ENCODE data around the gene MBD2.
A peak's percentile ranks its signal among the peaks of the same experiment; 100 is the strongest.
"Not testable (repeated sequence)": the region's sequence is repeated elsewhere in the genome, so short reads cannot be mapped to it uniquely, and the experiment has no call there.

The MBD2 gene

GRCh38 chr18:54148151-54148550 is 76.3 kb downstream of the MBD2 start:
- no peak for DNase-seq

GRCh38 chr18:54147439-54147838 is 77.0 kb downstream of the MBD2 start:
- DNase-seq = no peak

- no peak for DNase-seq
Observed at GRCh38 chr18:54141041-54141608, 83.3 kb downstream of the MBD2 start.

GRCh38 chr18:54140641-54141040 is 83.8 kb downstream of the MBD2 start:
- DNase-seq = no peak

- DNase-seq = no peak
Observed at GRCh38 chr18:54135216-54135615, 89.3 kb downstream of the MBD2 start.

- no peak for DNase-seq
Observed at GRCh38 chr18:54134053-54134452, 90.4 kb downstream of the MBD2 start.

- no peak for DNase-seq
Observed at GRCh38 chr18:54130631-54131030, 93.8 kb downstream of the MBD2 start.

GRCh38 chr18:54130177-54130576 is 94.3 kb downstream of the MBD2 start:
- DNase-seq = no peak

- no peak for DNase-seq
Observed at GRCh38 chr18:54129448-54130067, 94.9 kb downstream of the MBD2 start.

- no peak for DNase-seq
Observed at GRCh38 chr18:54127759-54128378, 96.6 kb downstream of the MBD2 start.

- DNase-seq = no peak
Observed at GRCh38 chr18:54125429-54125828, 99.0 kb downstream of the MBD2 start.

- DNase-seq = not testable (repeated sequence)
Observed at GRCh38 chr18:54123720-54124440, 100.6 kb downstream of the MBD2 start.

- peak; percentile 17 for DNase-seq
Observed at GRCh38 chr18:54119524-54120019, 104.9 kb downstream of the MBD2 start.

GRCh38 chr18:54117853-54118773 is 106.4 kb downstream of the MBD2 start:
- DNase-seq = no peak

GRCh38 chr18:54116541-54117257 is 107.8 kb downstream of the MBD2 start:
- DNase-seq = no peak

- no peak for DNase-seq
Observed at GRCh38 chr18:54112356-54112755, 112.1 kb downstream of the MBD2 start.

- DNase-seq = no peak
Observed at GRCh38 chr18:54109131-54109683, 115.3 kb downstream of the MBD2 start.

GRCh38 chr18:54102123-54102522 is 122.3 kb downstream of the MBD2 start:
- DNase-seq = no peak

Data from NCI-H187 treated with DMSO at 0.1 percent for 48 hours (cell line).